H9 (cell line): ENCODE data around the gene CABLES1. TPM values are rescaled to one million over a fixed set of nuclear protein-coding genes. Genes with fewer than 3 reads are reported as not detected.

Experiments used
- DNase-seq: peaks from one replicate; pipeline ENCODE4 v3.0.0-alpha.2; 2017
- H2AFZ ChIP-seq: one replicate; pipeline ENCODE4 v1.6.1; 2013; ENCODE audit warnings: mild to moderate bottlenecking, low read length, control low read depth, moderate library complexity
- H2AK5ac ChIP-seq: 2 replicates; pipeline ENCODE4 v1.6.1; 2013; ENCODE audit warnings: low read length, control low read depth, mixed read lengths; ENCODE audit not compliant: insufficient read length
- H2BK120ac ChIP-seq: one replicate; pipeline ENCODE4 v1.6.1; 2013; ENCODE audit warnings: low read depth, mild to moderate bottlenecking, low read length, control low read depth, inconsistent platforms; ENCODE audit not compliant: poor library complexity, severe bottlenecking
- H2BK12ac ChIP-seq: 2 replicates; pipeline ENCODE4 v1.6.1; 2013; ENCODE audit warnings: low read length, control low read depth, mixed read lengths, low read depth; ENCODE audit not compliant: insufficient read length
- H2BK15ac ChIP-seq: 2 replicates; pipeline ENCODE4 v1.6.1; 2013; ENCODE audit warnings: low read depth, low read length, control low read depth
- H2BK20ac ChIP-seq: one replicate; pipeline ENCODE4 v1.6.1; 2013; ENCODE audit warnings: low read depth, mild to moderate bottlenecking, low read length, control low read depth, inconsistent platforms; ENCODE audit not compliant: poor library complexity, severe bottlenecking
- H2BK5ac ChIP-seq: 2 replicates; pipeline ENCODE4 v1.6.1; 2013; ENCODE audit warnings: low read length, control low read depth, mixed read lengths; ENCODE audit not compliant: insufficient read length
- H3K14ac ChIP-seq: 2 replicates; pipeline ENCODE4 v1.6.1; 2013; ENCODE audit warnings: low read length, control low read depth; ENCODE audit not compliant: insufficient read depth
- H3K18ac ChIP-seq: 2 replicates; pipeline ENCODE4 v1.6.1; 2013; ENCODE audit warnings: low read depth, mild to moderate bottlenecking, mixed read lengths, low read length, control low read depth; ENCODE audit not compliant: insufficient read length
- H3K23ac ChIP-seq: 2 replicates; pipeline ENCODE4 v1.6.1; 2013; ENCODE audit warnings: low read length, control low read depth, mixed read lengths, low read depth; ENCODE audit not compliant: insufficient read length
- H3K23me2 ChIP-seq: 2 replicates; pipeline ENCODE4 v1.6.1; 2013; ENCODE audit warnings: low read depth, mild to moderate bottlenecking, mixed read lengths, low read length, control low read depth; ENCODE audit not compliant: insufficient read length, poor library complexity, severe bottlenecking
- H3K27ac ChIP-seq: 2 replicates; pipeline ENCODE4 v1.5.1; 2013; ENCODE audit warnings: low read length, control low read depth, mixed read lengths, low read depth; ENCODE audit not compliant: insufficient read length
- H3K27me3 ChIP-seq: 2 replicates; pipeline ENCODE4 v1.6.1; 2013; ENCODE audit warnings: low read length, control low read depth, inconsistent platforms; ENCODE audit not compliant: insufficient read depth
- H3K4ac ChIP-seq: 2 replicates; pipeline ENCODE4 v1.6.1; 2013; ENCODE audit warnings: low read depth, mild to moderate bottlenecking, control low read depth, inconsistent platforms, low read length, moderate library complexity
- H3K4me1 ChIP-seq: 2 replicates; pipeline ENCODE4 v1.6.1; 2013; ENCODE audit warnings: low read length, control low read depth, inconsistent platforms; ENCODE audit not compliant: insufficient read depth
- H3K4me2 ChIP-seq: 2 replicates; pipeline ENCODE4 v1.6.1; 2013; ENCODE audit warnings: low read length, control low read depth, mixed read lengths; ENCODE audit not compliant: insufficient read length, insufficient read depth
- H3K56ac ChIP-seq: 2 replicates; pipeline ENCODE4 v1.6.1; 2013; ENCODE audit warnings: low read depth, mild to moderate bottlenecking, mixed read lengths, low read length, control low read depth; ENCODE audit not compliant: insufficient read length
- H3K79me1 ChIP-seq: 2 replicates; pipeline ENCODE4 v1.6.1; 2013; ENCODE audit warnings: low read depth, mild to moderate bottlenecking, moderate library complexity, low read length, control low read depth, inconsistent platforms; ENCODE audit not compliant: insufficient read depth, poor library complexity, severe bottlenecking
- H3K79me2 ChIP-seq: 2 replicates; pipeline ENCODE4 v1.6.1; 2013; ENCODE audit warnings: low read length, control low read depth, inconsistent platforms; ENCODE audit not compliant: insufficient read depth
- H3K9ac ChIP-seq: 2 replicates; pipeline ENCODE4 v1.6.1; 2013; ENCODE audit warnings: low read length, control low read depth, mixed read lengths; ENCODE audit not compliant: insufficient read length; ENCODE audit errors: extremely low read depth
- H3K9me3 ChIP-seq: one replicate; pipeline ENCODE4 v1.6.1; 2013; ENCODE audit warnings: low read depth, low read length, inconsistent platforms; ENCODE audit not compliant: control insufficient read depth
- H3T11ph ChIP-seq: one replicate; pipeline ENCODE4 v1.6.1; 2013; ENCODE audit warnings: mild to moderate bottlenecking, low read length, control low read depth, inconsistent platforms
- H4K20me1 ChIP-seq: one replicate; pipeline ENCODE4 v1.6.1; 2013; ENCODE audit not compliant: control insufficient read depth, insufficient read length, insufficient read depth
- H4K5ac ChIP-seq: 2 replicates; pipeline ENCODE4 v1.6.1; 2013; ENCODE audit warnings: low read depth, mild to moderate bottlenecking, mixed read lengths, low read length, control low read depth; ENCODE audit not compliant: insufficient read length
- H4K8ac ChIP-seq: replicated peaks from 2 replicates; pipeline ENCODE4 v1.6.1; 2013; ENCODE audit warnings: low read length, control low read depth, mixed read lengths, low read depth; ENCODE audit not compliant: insufficient read length
- H4K91ac ChIP-seq: 2 replicates; pipeline ENCODE4 v1.6.1; 2013; ENCODE audit warnings: low read depth, mild to moderate bottlenecking, moderate library complexity, mixed read lengths, low read length, control low read depth; ENCODE audit not compliant: insufficient read length
- H3K27ac Mint-ChIP-seq, 3 experiments: 2 replicates in 2 of 3; 3 replicates in 1 of 3; pipeline ENCODE4 v1.8.0; 2020 to 2021; ENCODE audit warnings: mixed read lengths in 3 of 3, mild to moderate bottlenecking in 1 of 3, moderate library complexity in 1 of 3
- H3K27me3 Mint-ChIP-seq: 2 replicates; pipeline ENCODE4 v1.8.0; 2021; ENCODE audit warnings: low read depth, mild to moderate bottlenecking, moderate library complexity, mixed read lengths
- H3K36me3 Mint-ChIP-seq, 3 experiments: 2 replicates in 2 of 3; 3 replicates in 1 of 3; pipeline ENCODE4 v1.8.0; 2020 to 2021; ENCODE audit warnings: low read depth in 3 of 3, mixed read lengths in 3 of 3; ENCODE audit not compliant: insufficient read depth in 1 of 3
- H3K4me1 Mint-ChIP-seq, 2 experiments: 2 replicates each; pipeline ENCODE4 v1.8.0; 2020; ENCODE audit warnings: mixed read lengths in 2 of 2
- H3K4me3 Mint-ChIP-seq, 2 experiments: 2 replicates in 1 of 2; 3 replicates in 1 of 2; pipeline ENCODE4 v1.8.0; 2020 to 2021; ENCODE audit warnings: mild to moderate bottlenecking in 2 of 2, mixed read lengths in 2 of 2, moderate library complexity in 1 of 2
- H3K9me3 Mint-ChIP-seq, 2 experiments: 2 replicates in 1 of 2; 3 replicates in 1 of 2; pipeline ENCODE4 v1.8.0; 2020; ENCODE audit warnings: mild to moderate bottlenecking in 2 of 2, mixed read lengths in 2 of 2, moderate library complexity in 1 of 2
- WGBS: extraction: QIAGEN DNeasy Blood & Tissue Kit; methylation state at CpG from one replicate; pipeline ENCODE4 v1.1.7; 2013; ENCODE audit warnings: missing lambda C conversion rate, low lambda C conversion rate, mixed read lengths; ENCODE audit not compliant: insufficient read length; ENCODE audit errors: extremely low coverage; 5-methylcytosine and 5-hydroxymethylcytosine counted together
- total RNA-seq: library from RNA; stranded (reverse); gene quantifications from 2 replicates; pipeline ENCODE4 v1.2.1, GENCODE V29; 2021
- TF ChIP-seq, protein P1 (sequence below): fragments of 200-600 bp; sonication (generic); conservative IDR thresholded peaks from 3 replicates; pipeline ENCODE4 v1.8.0; 2021; ENCODE audit warnings: antibody characterized with exemption, mild to moderate bottlenecking

CABLES1 gene
- total RNA-seq, 1 experiment from 2014 or later = 27.1 TPM

DNA sequence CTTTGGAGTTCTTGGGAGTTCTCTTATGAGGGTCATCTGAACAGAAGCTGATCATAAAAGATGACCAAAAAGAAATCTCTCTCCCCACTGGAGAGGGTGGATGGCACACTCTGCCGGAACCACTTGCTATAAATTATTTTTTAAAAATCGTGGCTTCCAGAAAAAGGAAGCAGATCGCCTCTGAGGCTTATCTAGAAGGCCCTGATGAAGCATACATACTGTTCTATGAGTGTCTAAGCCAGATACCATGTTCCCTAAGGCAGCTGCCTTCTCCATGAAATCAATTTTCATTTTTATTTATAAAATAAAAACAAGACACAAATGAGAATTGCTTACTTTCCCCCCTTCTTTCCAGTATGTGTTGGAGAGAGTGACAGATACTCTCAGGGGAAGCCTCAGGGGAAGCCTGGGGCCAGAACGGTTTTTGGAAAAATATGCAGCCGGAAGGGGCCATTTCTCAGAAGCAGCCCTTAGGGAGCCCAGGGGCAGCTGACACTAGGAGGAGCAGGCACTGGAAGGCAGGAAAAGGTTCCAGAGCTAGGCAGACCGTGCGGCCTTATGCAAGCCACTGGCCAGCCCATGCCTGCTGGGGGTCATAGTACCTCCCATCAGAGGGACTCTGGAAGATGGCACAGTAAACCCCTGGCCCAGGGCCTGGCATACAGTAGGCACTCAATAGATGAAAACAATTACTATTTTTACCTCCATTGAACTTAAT is 130.6 kb downstream of the CABLES1 start:
- Mint-ChIP-seq H3K9me3 (peaks cover 23 to 31% of the 10 kb centered on the region in 2 experiments), H3K27ac (no peak overlapping the region), H3K4me1 (peaks cover 24 to 38% of the 10 kb centered on the region in 2 experiments), H3K27me3 (peaks cover 6% of the 10 kb centered on the region), H3K36me3 (peaks cover 24 to 28% (median 26%) of the 10 kb centered on the region in 3 experiments), H3K4me3 (no peak overlapping the region)
- H3K4me1 ChIP-seq = peaks cover 10% of the 10 kb centered on the region; the same call in 1 of the 2 replicates
- no peaks in the 10 kb centered on the region for H3K27me3 ChIP-seq
- H3K23ac ChIP-seq = no peak overlapping the region
- no peak overlapping the region for H3K4me2 ChIP-seq
- H4K20me1 ChIP-seq = no peaks in the 10 kb centered on the region
- no peak overlapping the region for H3K56ac ChIP-seq
- no peaks in the 10 kb centered on the region for H3K79me2 ChIP-seq
- no peak overlapping the region for H3T11ph ChIP-seq
- H3K18ac ChIP-seq = no peak overlapping the region
- WGBS = no CpG with 5 or more reads among the region's 7 CpGs
- H3K27ac ChIP-seq = no peak overlapping the region
- H3K23me2 ChIP-seq = no peaks in the 10 kb centered on the region
- DNase-seq = no peak
- no peak overlapping the region for H2BK5ac ChIP-seq
- TF ChIP-seq, protein P1, sequence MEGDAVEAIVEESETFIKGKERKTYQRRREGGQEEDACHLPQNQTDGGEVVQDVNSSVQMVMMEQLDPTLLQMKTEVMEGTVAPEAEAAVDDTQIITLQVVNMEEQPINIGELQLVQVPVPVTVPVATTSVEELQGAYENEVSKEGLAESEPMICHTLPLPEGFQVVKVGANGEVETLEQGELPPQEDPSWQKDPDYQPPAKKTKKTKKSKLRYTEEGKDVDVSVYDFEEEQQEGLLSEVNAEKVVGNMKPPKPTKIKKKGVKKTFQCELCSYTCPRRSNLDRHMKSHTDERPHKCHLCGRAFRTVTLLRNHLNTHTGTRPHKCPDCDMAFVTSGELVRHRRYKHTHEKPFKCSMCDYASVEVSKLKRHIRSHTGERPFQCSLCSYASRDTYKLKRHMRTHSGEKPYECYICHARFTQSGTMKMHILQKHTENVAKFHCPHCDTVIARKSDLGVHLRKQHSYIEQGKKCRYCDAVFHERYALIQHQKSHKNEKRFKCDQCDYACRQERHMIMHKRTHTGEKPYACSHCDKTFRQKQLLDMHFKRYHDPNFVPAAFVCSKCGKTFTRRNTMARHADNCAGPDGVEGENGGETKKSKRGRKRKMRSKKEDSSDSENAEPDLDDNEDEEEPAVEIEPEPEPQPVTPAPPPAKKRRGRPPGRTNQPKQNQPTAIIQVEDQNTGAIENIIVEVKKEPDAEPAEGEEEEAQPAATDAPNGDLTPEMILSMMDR = no peak
- no peak overlapping the region for H3K9ac ChIP-seq
- no peak overlapping the region for H4K91ac ChIP-seq
- H2BK120ac ChIP-seq = no peak overlapping the region
- H3K79me1 ChIP-seq = no peaks in the 10 kb centered on the region
- H3K14ac ChIP-seq = no peak overlapping the region; the same call in 1 of the 2 replicates
- peaks cover 10% of the 10 kb centered on the region for H3K9me3 ChIP-seq
- no peak overlapping the region for H2AK5ac ChIP-seq
- no peak overlapping the region for H4K5ac ChIP-seq
- no peak overlapping the region for H2AFZ ChIP-seq
- no peak overlapping the region for H2BK15ac ChIP-seq
- H2BK20ac ChIP-seq = no peak overlapping the region
- H4K8ac ChIP-seq = no peak overlapping the region
- H2BK12ac ChIP-seq = no peak overlapping the region
- no peak overlapping the region for H3K4ac ChIP-seq
